HFF-Myc (cell line): ENCODE results near the gene SMIM5.

ENCODE experiments used
- DNase-seq: peaks from one replicate; pipeline ENCODE4 v3.0.0-alpha.2; 2011; ENCODE audit warnings: low read depth; ENCODE audit errors: extremely low read depth
- H3K4me3 ChIP-seq: replicated peaks from 2 replicates; pipeline ENCODE4 v1.5.1; 2011; ENCODE audit warnings: low read depth, mild to moderate bottlenecking, control low read depth, low read length
- TF ChIP-seq, protein P1 (sequence below): IDR thresholded peaks from 2 replicates; pipeline ENCODE4 v1.5.1; 2012; ENCODE audit warnings: mild to moderate bottlenecking, low read depth, low read length, control low read depth; ENCODE audit errors: missing control alignments

Gene SMIM5

GRCh38 chr17:75604034-75604695, 29.1 kb upstream of the SMIM5 start:
- no peak for DNase-seq
- TF ChIP-seq, protein P1, sequence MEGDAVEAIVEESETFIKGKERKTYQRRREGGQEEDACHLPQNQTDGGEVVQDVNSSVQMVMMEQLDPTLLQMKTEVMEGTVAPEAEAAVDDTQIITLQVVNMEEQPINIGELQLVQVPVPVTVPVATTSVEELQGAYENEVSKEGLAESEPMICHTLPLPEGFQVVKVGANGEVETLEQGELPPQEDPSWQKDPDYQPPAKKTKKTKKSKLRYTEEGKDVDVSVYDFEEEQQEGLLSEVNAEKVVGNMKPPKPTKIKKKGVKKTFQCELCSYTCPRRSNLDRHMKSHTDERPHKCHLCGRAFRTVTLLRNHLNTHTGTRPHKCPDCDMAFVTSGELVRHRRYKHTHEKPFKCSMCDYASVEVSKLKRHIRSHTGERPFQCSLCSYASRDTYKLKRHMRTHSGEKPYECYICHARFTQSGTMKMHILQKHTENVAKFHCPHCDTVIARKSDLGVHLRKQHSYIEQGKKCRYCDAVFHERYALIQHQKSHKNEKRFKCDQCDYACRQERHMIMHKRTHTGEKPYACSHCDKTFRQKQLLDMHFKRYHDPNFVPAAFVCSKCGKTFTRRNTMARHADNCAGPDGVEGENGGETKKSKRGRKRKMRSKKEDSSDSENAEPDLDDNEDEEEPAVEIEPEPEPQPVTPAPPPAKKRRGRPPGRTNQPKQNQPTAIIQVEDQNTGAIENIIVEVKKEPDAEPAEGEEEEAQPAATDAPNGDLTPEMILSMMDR: no peak
- H3K4me3 ChIP-seq: no peak overlapping the region

- H3K4me3 ChIP-seq: no peak overlapping the region
Observed at GRCh38 chr17:75605790-75606189, 27.4 kb upstream of the SMIM5 start.

GRCh38 chr17:75607086-75607485, 26.1 kb upstream of the SMIM5 start:
- no peak overlapping the region for H3K4me3 ChIP-seq
- TF ChIP-seq, protein P1: no peak
- DNase-seq: no peak

More at GRCh38 chr17:75605790-75606189, 27.4 kb upstream of the SMIM5 start:
- TF ChIP-seq, protein P1: no peak
- DNase-seq: no peak

DNA sequence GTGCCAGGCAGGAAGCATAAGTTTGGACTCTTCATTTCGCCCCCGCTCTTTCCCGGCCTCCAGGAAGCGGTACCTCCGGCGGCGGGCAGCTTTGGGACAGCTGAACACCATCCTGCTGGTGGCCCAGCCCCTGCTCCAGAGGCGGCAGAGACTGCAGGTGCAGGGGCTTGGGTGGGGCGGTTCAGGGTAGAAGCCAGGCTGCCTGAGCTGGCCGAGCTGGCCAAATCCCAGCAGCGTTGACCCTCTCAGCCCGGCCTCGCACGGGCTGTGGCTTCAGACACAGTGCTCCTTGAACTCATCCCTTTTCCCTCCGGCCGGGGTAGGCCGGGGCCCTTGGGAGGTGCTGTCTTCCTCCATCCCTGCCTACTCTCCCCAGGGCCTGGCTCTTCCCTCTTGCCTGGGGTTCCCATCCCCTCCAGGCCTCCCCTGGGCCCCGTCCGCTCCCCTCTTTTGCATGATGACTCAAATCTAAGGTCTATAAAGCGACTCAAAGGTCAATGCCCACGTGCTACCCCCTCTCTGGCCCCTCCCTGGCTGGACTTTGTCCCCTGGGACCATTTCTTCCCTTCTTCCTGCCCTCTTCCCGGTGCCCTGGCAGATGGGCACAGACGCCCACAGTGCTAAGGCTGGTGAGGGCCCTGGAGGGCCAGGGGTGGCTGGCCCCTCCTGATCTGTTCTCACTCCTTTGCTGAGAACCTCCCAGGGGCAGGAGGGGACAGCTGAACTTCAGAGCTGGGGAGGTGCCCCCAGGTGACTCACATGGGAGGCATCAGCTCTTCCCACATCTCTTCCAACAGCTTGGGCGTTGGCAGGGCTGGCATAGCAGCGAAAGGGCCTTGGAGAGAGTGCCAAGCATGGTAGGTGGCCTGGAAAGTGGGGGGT, 22.9 kb upstream of the SMIM5 start:
- no peak for DNase-seq
- TF ChIP-seq, protein P1: no peak
- no peak overlapping the region for H3K4me3 ChIP-seq

- DNase-seq: no peak
- TF ChIP-seq, protein P1: no peak
- no peak overlapping the region for H3K4me3 ChIP-seq
Observed at GRCh38 chr17:75611851-75612429, 21.3 kb upstream of the SMIM5 start.

DNA sequence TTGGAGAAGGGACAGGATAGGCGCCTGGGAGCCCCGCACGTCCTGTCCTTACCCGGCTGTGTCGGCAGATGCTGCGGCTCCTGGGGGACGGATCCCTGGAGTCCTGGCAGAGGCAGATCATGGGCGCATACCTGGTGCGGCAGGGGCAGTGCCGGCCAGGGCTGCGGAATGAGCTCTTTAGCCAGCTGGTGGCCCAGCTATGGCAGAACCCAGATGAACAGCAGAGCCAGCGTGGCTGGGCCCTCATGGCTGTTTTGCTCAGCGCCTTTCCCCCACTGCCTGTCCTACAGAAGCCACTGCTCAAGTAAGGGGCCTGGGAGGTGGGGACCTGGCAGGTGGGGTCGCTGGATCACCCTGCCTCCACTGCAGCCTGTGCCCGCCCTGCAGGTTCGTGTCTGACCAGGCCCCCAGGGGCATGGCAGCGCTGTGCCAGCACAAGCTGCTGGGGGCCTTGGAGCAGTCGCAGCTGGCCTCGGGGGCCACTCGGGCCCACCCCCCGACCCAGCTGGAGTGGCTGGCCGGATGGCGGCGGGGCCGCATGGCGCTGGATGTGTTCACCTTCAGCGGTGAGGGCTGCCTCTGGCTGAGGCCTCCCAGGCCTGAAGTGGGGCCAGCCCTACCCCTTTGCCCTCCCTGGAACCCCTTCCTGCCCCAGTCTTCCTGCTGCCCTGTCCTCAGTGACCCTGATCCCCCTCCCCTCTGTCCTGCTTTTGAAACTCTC, 20.2 kb upstream of the SMIM5 start:
- no peak overlapping the region for H3K4me3 ChIP-seq
- TF ChIP-seq, protein P1: no peak
- DNase-seq: no peak
